Measurements from ENCODE around the gene TMEM114. TPM values are rescaled to one million over a fixed set of nuclear protein-coding genes. Genes with fewer than 3 reads are reported as not detected.

Gene TMEM114
- total RNA-seq, 1 experiment from 2014 or later = not detected

DNA sequence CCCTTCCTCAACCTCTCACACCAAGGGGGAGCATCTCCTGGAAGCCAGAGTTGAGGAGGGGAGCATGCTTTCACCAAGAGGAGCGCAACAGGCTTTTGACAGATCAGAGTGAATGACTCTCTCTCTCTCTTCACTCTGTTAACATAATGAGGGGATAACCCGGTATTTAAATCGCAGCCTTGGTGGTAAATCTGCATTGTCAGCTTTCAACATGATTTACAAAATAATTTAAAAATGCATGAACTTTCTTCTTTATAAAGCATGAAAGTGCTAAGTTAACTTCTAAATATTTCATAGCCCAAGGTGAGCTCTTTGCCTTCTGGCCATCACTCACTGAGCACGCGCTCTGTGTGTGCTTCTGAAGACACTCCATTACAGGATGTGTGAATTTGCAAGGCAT is 61.8 kb downstream of the TMEM114 start (continued):
- TF ChIP-seq CBX3 (IDR thresholded peaks at IDR 0.05; ENCODE audit: low read depth) (no peak), SRF (IDR thresholded peaks at IDR 0.05; ENCODE audit: low read depth) (no peak)

DNA sequence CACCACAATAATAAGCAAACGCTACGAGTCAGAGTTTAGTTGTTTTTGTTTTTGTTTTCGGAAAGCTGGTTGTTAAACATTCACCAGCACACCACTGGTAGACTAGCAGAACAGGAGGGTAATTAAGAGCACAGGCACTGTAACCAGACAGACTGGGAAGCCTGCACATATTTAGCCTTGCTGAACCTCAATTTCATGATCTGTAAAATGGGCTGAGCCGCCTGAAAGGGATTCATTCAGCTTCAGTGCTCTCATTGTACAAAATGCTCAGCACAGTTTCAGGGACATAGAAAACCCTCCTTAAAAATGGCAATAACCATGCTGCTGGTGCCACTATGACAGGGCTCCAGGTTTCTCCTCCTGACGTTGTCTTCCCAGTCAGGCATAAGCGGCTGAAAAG is 66.4 kb downstream of the TMEM114 start:
- Histone ChIP-seq H4K20me1 (ENCODE audit: insufficient read depth) (no peaks in the 10 kb centered on the region), H3K4me1 (ENCODE audit: control insufficient read depth in 1 of 2, insufficient read depth in 2 of 2, low read length in 2 of 2) (no peaks in the 10 kb centered on the region), H2AFZ (ENCODE audit: low read depth, low read length, poor library complexity, severe bottlenecking) (no peak overlapping the region), H3K9ac (ENCODE audit: low read length) (no peak overlapping the region), H3K9me3 (ENCODE audit: control insufficient read depth in 1 of 2, insufficient read depth in 1 of 2, low read depth in 1 of 2, low read length in 2 of 2) (no peaks in the 10 kb centered on the region), H3K27me3 (ENCODE audit: insufficient read depth, low read length) (peaks cover 23% of the 10 kb centered on the region), H3K9me2 (ENCODE audit: insufficient read depth) (no peaks in the 10 kb centered on the region), H3K79me2 (ENCODE audit: insufficient read depth, low read length) (no peaks in the 10 kb centered on the region), H3K4me2 (ENCODE audit: low read length) (no peak overlapping the region), H3K4me3 (replicated peaks in 1 of 2; ENCODE audit: low read depth in 1 of 2, low read length in 2 of 2) (no peak overlapping the region), H3K27ac (ENCODE audit: low read depth, low read length) (no peak overlapping the region), H3K36me3 (ENCODE audit: control insufficient read depth in 1 of 2, insufficient read depth in 2 of 2, low read length in 2 of 2) (no peaks in the 10 kb centered on the region)
- ChIA-PET POLR2A (no interaction called here), CTCF (no interaction called here), RAD21 (ENCODE audit: low non-redundant PET in 1 of 2, low total read pairs in 2 of 2, uncharacterized antibody in 2 of 2, unreplicated experiment in 2 of 2) (no interaction called here)
- no TSS peak for BruUV-seq (replicated peaks)
- TF ChIP-seq SP1 (IDR thresholded peaks at IDR 0.05; ENCODE audit: low read depth) (no peak), FOSL1 (IDR thresholded peaks at IDR 0.05; ENCODE audit: low read depth) (no peak)
- intact Hi-C loops (cut with micrococcal nuclease) = no loop called here
- DNase-seq (ENCODE audit: low read depth, low spot score) (no peak), ATAC-seq (no peak)

DNA sequence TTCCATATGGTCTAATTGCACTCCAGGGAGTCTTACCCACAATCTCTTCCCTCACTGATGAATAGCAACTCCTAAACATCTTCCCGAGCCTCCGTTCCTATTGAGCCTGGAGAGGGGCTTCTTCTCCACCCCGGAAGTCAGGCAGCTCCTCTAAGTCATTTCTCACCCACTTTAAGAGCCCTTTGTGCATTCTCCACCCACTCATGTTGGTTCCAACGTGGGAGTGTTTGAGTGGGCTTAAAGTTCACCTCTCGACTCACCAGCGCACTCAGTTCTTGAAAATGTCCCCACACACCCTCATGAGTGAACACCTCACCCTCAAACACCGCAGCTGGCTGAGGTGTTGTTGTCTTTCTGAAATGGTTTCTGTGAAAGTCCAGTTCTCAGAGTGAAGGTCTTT is 67.6 kb downstream of the TMEM114 start:
- Histone ChIP-seq H3K9me2 (ENCODE audit: insufficient read depth) (no peaks in the 10 kb centered on the region), H3K4me2 (ENCODE audit: low read length) (no peak overlapping the region), H3K79me2 (ENCODE audit: insufficient read depth, low read length) (no peaks in the 10 kb centered on the region), H3K27me3 (ENCODE audit: insufficient read depth, low read length) (peaks cover 28% of the 10 kb centered on the region), H3K36me3 (ENCODE audit: control insufficient read depth in 1 of 2, insufficient read depth in 2 of 2, low read length in 2 of 2) (no peaks in the 10 kb centered on the region), H3K4me3 (replicated peaks in 1 of 2; ENCODE audit: low read depth in 1 of 2, low read length in 2 of 2) (no peak overlapping the region), H4K20me1 (ENCODE audit: insufficient read depth) (no peaks in the 10 kb centered on the region), H3K27ac (ENCODE audit: low read depth, low read length) (no peak overlapping the region), H3K4me1 (ENCODE audit: control insufficient read depth in 1 of 2, insufficient read depth in 2 of 2, low read length in 2 of 2) (no peaks in the 10 kb centered on the region), H2AFZ (ENCODE audit: low read depth, low read length, poor library complexity, severe bottlenecking) (no peak overlapping the region), H3K9me3 (ENCODE audit: control insufficient read depth in 1 of 2, insufficient read depth in 1 of 2, low read depth in 1 of 2, low read length in 2 of 2) (no peaks in the 10 kb centered on the region), H3K9ac (ENCODE audit: low read length) (no peak overlapping the region)
- CTCF ChIA-PET = no interaction called here
- no peak for ATAC-seq
- DNase-seq (ENCODE audit: low read depth, low spot score) = no peak
- intact Hi-C loops (cut with micrococcal nuclease) = no loop called here
- RAD21 ChIA-PET (ENCODE audit: low non-redundant PET in 1 of 2, low total read pairs in 2 of 2, uncharacterized antibody in 2 of 2, unreplicated experiment in 2 of 2) = no interaction called here
- no TSS peak for BruUV-seq (replicated peaks)
- POLR2A ChIA-PET = no interaction called here
- TF ChIP-seq RAD21 (IDR thresholded peaks at IDR 0.05; ENCODE audit: low read depth) = no peak
- TF ChIP-seq FOSL1 (IDR thresholded peaks at IDR 0.05; ENCODE audit: low read depth) = no peak
- TF ChIP-seq ZNF274 (IDR thresholded peaks at IDR 0.05; ENCODE audit: low read depth, low read length) = no peak
- TF ChIP-seq CBX3 (IDR thresholded peaks at IDR 0.05; ENCODE audit: low read depth) = no peak
- TF ChIP-seq EZH2 (IDR thresholded peaks at IDR 0.05) = no peak
- TF ChIP-seq JUND (IDR thresholded peaks at IDR 0.05) = no peak
- no peak for TF ChIP-seq POLR2A (IDR thresholded peaks at IDR 0.05; ENCODE audit: borderline replicate concordance, extremely low read depth, insufficient read depth, insufficient read length)
- no peak for TF ChIP-seq ZFX (IDR thresholded peaks at IDR 0.05)
- no peak for TF ChIP-seq YY1 (IDR thresholded peaks at IDR 0.05; ENCODE audit: extremely low read depth, insufficient replicate concordance, low read depth, low read length)
- TF ChIP-seq, protein P1, sequence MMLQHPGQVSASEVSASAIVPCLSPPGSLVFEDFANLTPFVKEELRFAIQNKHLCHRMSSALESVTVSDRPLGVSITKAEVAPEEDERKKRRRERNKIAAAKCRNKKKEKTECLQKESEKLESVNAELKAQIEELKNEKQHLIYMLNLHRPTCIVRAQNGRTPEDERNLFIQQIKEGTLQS (IDR thresholded peaks at IDR 0.05) = no peak
- TF ChIP-seq CEBPB (IDR thresholded peaks at IDR 0.05; ENCODE audit: low read depth) = no peak
- TF ChIP-seq, protein P2, sequence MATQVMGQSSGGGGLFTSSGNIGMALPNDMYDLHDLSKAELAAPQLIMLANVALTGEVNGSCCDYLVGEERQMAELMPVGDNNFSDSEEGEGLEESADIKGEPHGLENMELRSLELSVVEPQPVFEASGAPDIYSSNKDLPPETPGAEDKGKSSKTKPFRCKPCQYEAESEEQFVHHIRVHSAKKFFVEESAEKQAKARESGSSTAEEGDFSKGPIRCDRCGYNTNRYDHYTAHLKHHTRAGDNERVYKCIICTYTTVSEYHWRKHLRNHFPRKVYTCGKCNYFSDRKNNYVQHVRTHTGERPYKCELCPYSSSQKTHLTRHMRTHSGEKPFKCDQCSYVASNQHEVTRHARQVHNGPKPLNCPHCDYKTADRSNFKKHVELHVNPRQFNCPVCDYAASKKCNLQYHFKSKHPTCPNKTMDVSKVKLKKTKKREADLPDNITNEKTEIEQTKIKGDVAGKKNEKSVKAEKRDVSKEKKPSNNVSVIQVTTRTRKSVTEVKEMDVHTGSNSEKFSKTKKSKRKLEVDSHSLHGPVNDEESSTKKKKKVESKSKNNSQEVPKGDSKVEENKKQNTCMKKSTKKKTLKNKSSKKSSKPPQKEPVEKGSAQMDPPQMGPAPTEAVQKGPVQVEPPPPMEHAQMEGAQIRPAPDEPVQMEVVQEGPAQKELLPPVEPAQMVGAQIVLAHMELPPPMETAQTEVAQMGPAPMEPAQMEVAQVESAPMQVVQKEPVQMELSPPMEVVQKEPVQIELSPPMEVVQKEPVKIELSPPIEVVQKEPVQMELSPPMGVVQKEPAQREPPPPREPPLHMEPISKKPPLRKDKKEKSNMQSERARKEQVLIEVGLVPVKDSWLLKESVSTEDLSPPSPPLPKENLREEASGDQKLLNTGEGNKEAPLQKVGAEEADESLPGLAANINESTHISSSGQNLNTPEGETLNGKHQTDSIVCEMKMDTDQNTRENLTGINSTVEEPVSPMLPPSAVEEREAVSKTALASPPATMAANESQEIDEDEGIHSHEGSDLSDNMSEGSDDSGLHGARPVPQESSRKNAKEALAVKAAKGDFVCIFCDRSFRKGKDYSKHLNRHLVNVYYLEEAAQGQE (IDR thresholded peaks at IDR 0.05; ENCODE audit: low read depth) = no peak
- no peak for TF ChIP-seq POLR2AphosphoS5 (IDR thresholded peaks at IDR 0.05; ENCODE audit: low read depth, low read length)
- TF ChIP-seq SIN3A (IDR thresholded peaks at IDR 0.05; ENCODE audit: low read depth) = no peak

All from HCT116 (cell line).